Stimulated activated CD8-positive, alpha-beta memory T cell treated with anti-CD3 and anti-CD28 coated beads, Interleukin-15, amount 100 ng/mL, for 4 hours (primary cell): Measurements from ENCODE around the gene SULT1C4.
"Not testable (repeated sequence)": the region's sequence is repeated elsewhere in the genome, so short reads cannot be mapped to it uniquely, and the experiment has no call there.

Experiments used
- DNase-seq, 2 donors: peaks; one replicate each; pipeline ENCODE4 v3.0.0-alpha.2; 2020; ENCODE audit warnings: low read depth in 2 of 2

Gene SULT1C4

DNA sequence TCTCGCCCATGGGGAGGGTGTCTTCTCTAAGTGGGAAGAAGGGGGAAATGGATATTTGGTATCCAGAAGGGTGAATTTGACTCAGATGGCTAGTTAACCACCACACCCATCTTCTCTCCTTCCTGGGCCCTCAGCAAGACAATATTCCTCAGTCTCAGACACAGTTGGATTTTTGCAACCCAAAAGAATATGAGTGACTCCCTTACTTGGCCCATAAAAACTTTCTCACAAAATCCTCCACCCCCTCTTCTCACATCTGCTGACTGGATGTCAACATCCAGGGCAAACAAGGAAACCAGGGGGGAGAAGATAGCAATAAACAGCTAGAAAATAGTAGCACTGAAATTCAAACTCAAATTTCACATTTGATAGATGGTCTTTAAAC lies 35.9 kb downstream of the SULT1C4 start:
- DNase-seq = no peak

DNA sequence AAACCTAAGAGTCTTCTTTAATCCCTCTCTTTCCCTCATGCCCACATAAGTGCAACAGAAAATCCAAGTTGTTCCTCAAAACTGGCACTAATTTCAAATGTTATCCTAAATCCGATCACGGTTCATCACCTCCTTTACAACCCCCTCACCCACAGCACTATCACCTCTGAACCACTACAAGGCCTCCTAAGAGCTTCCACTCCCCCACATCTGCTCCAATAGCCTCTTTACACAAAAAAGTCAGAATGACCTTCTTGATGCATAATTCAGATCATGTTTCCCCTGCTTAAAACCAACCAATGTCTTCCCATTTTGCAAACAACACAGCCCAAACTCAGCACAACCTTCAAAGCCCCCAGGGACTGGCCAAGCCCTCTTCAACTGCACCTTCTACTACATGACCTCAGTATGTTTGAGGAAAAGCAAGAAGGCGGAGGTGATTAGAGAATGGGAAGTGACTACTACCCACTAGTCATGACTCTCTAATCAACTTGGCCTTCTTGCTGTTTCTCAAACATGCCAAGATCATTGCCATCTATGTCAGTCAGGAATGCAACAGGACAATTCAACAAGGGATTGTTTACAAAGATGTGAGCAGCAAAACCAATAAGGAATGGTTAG lies 36.6 kb downstream of the SULT1C4 start:
- DNase-seq = no peak

DNA sequence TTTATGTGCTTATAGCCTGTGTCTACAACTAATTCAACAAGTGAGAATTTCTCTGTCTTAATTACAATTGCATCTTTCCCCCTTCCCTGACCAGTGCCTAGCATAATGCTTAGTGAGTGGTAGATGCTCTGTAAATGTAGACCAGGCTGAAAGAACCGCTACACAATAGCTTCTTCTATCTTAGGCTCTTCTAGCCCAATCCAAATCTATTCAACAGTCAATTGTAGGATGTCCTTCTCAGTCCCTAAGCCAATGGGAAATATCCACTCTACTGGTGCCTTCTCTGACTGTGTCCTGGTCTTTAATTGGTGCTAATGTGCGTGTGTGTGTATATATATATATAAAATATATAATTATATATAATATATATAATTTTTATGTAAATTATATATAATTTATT lies 37.2 kb downstream of the SULT1C4 start:
- DNase-seq = no peak

DNA sequence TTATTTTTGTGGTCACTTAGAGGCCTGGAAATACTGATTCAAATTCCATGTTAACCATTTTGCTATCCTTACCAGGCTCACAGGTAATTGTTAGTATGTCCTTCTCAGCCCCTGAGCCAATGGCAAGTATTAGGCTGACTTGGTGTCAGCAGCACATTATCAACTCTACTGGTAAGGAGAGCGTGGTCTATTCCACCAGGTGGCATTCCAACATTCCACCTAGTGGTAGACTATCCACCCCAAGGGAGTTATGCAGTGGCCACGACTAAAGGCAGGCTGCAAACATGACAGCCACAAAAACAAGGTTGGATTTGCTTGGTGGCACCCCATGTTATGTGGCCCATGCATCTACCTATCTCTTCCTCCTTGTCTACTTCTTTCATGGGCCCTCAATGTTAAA lies 39.5 kb downstream of the SULT1C4 start:
- no peak for DNase-seq

DNA sequence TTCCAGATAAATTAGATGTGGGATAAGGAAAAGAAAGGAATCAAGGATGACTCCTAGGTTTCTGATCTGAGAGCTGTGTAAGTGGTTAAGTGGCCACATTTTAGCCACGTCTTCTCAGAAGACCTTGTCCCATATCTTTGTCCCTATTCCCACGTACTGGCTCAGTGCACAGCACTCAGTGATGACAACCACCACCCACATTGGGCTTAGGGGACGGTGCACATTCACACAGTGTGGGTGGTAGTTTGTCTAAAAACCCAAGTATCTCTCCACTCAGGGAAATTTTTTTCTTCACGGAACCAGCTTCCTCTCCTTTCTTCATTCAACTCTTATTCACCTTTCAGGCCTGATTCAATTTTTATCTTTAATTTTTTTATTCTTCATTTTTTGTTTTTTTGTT lies 40.7 kb downstream of the SULT1C4 start:
- DNase-seq = no peak

DNA sequence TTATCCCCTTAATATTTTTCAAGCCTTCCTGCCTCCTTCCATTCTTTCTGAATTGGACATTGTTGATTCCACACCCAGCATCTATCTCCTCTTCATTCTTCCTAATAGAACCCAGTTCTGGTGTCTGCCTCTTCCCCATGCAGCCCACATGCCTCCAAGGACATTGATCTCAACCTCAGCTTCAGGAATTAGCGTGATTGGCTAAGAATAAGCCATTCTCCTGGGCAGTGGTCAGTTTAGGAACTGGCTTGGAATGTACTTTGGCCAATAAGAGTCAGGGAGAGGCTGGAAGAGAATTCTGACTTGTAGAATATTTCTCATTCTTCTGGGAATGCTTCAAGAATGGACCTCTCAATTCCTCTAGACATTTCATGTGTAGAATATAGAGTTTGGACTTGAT lies 45.3 kb downstream of the SULT1C4 start:
- no peak for DNase-seq

DNA sequence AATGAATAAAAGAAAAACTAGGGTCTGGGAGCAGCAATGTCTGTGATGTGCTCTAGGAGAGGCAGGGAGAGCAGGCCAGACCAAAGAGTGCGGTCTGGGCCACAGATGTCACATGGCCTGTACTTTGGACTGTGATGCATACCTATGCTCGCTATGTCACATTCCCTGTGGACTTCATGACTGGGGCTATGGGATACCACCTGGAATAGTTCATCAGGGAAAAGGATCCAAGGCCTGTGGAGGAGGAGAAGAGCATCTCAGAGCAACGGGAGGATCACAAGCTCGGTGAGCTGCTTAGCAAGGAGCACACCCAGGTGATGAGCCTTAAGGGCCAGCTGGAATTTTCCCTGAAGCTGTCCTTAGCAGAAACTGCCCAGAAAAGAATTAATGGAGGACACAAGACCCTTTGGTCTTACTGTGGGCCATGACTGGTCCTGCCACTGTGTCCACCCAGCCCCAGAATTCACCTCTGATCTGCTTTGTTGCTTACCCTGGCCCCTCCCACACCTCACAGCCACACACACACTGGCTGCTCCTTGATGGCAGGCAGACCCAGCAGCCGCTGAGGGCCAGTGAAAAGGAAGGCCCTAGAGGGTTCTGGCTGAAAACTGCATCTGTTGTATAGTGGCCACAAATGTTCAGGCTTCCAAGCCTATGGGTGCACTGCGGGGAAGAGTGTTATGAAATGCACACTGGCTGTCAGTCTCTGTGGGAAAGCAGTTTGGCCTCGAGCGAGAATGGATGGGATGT lies 45.9 kb downstream of the SULT1C4 start:
- DNase-seq = no peak

DNA sequence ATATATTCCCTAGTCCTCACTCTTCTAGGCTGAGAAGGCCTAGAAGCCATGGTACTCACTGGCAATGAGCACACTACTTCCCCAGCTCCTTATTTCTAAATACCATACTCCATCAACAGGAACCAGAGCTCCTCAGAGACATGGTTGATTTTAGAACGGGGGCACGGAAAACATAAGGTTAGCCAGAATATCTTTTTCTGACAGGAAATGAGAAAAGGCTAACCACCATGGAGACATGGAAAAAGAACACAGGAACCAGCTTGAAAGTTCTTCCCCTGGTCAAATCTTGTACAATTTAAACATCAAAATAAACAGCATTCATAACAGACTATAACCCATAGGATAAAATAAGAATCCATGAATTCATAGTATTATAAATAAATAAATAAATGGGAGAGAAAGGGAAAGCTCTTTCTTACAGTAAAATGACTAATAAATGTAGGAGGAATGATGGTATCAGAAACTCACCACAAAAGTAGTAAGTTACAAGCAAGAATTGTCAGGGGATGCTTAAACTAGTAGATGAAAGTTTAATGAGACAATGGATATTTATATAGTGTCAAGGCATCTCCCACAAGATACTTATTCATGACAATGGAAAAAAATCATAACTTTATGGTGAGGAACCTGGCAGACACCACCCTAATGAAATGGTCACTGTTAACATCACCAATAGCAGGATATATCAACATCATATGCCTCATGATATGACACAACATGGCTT lies 50.7 kb downstream of the SULT1C4 start:
- no peak for DNase-seq

DNA sequence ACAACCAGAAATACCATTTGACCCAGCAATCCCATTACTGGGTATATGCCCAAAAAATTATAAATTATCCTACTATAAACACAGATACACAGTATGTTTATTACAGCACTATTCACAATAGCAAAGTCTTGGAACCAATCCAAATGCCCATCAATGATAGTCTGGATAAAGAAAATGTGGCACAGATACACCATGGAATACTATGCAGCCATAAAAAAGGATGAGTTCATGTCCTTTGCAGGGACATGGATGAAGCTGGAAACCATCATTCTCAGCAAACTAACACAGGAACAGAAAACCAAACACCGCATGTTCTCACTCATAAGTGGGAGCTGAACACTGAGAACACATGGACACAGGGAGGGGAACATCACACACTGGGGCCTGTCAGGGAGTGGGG lies 57.8 kb downstream of the SULT1C4 start:
- not testable (repeated sequence) for DNase-seq

DNA sequence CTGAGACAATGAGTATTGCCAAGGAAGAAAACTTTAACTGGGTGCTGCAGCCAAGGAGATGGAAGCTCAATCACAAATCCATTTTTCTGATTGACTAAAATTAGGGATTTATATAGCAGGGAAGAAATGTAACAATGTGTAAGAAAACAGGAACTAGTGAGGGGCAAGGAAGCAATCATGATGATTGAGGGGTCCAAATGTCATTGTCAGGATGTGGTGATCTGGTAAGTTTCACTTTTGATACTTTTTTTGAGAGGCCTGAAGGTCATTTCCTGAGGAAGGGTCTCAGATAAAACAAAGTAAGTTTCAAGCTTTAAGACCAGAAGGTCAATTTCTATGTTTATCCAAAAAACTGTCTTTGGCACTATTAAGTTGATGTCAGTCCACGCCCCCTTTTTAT lies 59.2 kb downstream of the SULT1C4 start:
- DNase-seq = no peak
